ENCODE results near the gene SSR4. TPM values are rescaled to one million over a fixed set of nuclear protein-coding genes. Genes with fewer than 3 reads are reported as not detected.
"Not testable (repeated sequence)": the region's sequence is repeated elsewhere in the genome, so short reads cannot be mapped to it uniquely, and the experiment has no call there.

The SSR4 gene
- total RNA-seq (100 to 1,000 TPM; 182 TPM), polyA plus RNA-seq (100 to 1,000 TPM; 401 to 633 TPM)
- long read RNA-seq, donor 1, transcript SSR4-203 (6 exons, 643 nt) = major isoform, 39 of 56 reads
- long read RNA-seq, donor 1, partial matches to known transcripts = 4 of 56 reads
- long read RNA-seq, donor 1, other reads (novel, unspliced or antisense) = 7 of 56 reads
- long read RNA-seq, donor 2, transcript SSR4-203 (6 exons, 643 nt) = major isoform, 30 of 34 reads
- long read RNA-seq, donor 2, partial matches to known transcripts = 2 of 34 reads
- long read RNA-seq, donor 2, other reads (novel, unspliced or antisense) = 1 of 34 reads

DNA sequence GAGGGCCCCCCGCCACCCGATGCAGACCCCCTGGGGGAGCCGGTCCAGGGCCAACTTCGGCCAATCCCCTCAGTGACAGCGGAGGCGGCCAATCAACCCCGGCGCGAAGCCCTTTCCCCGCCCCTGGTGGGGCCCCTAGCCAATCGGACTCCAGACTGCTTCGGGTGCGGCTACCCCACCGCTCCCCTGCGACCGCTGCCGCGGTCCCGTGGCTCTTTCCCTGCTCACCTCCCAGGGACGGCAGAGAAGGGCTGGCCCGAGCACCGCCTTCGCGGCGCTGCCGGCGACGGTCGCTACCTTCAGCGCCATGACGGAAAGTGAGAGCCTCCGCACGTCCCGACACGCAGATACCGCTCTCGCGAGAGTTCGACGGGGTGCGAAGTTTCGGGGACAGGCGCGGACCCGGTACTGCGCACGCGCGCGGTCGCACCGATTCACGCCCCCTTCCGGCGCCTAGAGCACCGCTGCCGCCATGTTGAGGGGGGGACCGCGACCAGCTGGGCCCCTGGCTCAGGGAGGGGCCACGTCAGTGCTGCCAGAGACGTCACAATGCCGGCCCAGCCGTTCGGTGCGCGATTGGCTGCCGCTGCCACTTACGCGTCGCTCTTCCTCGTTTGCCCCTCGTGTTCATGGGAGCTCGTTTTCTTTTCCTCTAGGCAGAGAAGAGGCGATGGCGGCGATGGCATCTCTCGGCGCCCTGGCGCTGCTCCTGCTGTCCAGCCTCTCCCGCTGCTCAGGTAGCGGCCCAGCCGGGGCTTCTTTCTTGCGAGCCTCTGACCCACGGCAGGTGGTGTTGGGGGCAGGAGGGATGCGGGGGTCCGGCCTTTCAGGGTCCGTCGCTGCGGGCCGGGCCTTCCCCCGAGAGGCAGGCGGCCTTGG lies at the start of gene SSR4, which contains the start of gene IDH3G:
Gene SSR4 (plus strand): TSS at position 651 of the 879 bp plus-strand sequence. CDS start 20 bp downstream, at position 671.
Gene IDH3G (minus strand): TSS at position 358 of the 879 bp plus-strand sequence. CDS start 49 bp downstream, at position 309.
- Histone ChIP-seq H3K9me3 (ENCODE audit: control insufficient read depth, low read length) (no peaks in the 10 kb centered on the region), H3K4me1 (ENCODE audit: control insufficient read depth in 1 of 2, insufficient read depth in 2 of 2, low read length in 2 of 2) (no peaks in the 10 kb centered on the region), H3K4me3 (ENCODE audit: low read length in 2 of 2) (peak within 1 kb of the TSS; percentile 20 to 50), H3K27me3 (ENCODE audit: control insufficient read depth in 1 of 2, insufficient read depth in 2 of 2, low read length in 1 of 2) (no peaks in the 10 kb centered on the region), H3K36me3 (ENCODE audit: control insufficient read depth in 1 of 2, insufficient read depth in 2 of 2, low read length in 1 of 2) (peaks cover 0 to 3% of the 10 kb centered on the region in 2 donors), H3K27ac (ENCODE audit: low read depth in 1 of 2, low read length in 2 of 2) (peak within 1 kb of the TSS in 1 of 2 donors; percentile 83)
- ATAC-seq (ENCODE audit: low FRiP score) (peak; percentile 94), DNase-seq (peak; percentile 94 to 98)
- intact Hi-C loops (cut with DNase I) = no loop called here
- 0 to 27% methylated on average over 92 of the region's 92 CpGs for WGBS, 2 donors

GRCh38 chrX:153745067-153745433 lies 49.4 kb upstream of the SSR4 start:
- intact Hi-C loops (cut with DNase I); ATAC-seq (ENCODE audit: low FRiP score); H3K27ac ChIP-seq (ENCODE audit: low read depth in 1 of 2, low read length in 2 of 2); H3K9me3 ChIP-seq (ENCODE audit: control insufficient read depth, low read length); H3K36me3 ChIP-seq (ENCODE audit: control insufficient read depth in 1 of 2, insufficient read depth in 2 of 2, low read length in 1 of 2); H3K27me3 ChIP-seq (ENCODE audit: control insufficient read depth in 1 of 2, insufficient read depth in 2 of 2, low read length in 1 of 2); H3K4me1 ChIP-seq (ENCODE audit: control insufficient read depth in 1 of 2, insufficient read depth in 2 of 2, low read length in 2 of 2); DNase-seq; H3K4me3 ChIP-seq (ENCODE audit: low read length in 2 of 2): not testable (repeated sequence)
- WGBS, 2 donors = 25 to 58% methylated on average over 12 of the region's 12 CpGs

GRCh38 chrX:153746359-153746758 lies 48.1 kb upstream of the SSR4 start:
- Histone ChIP-seq H3K27ac (ENCODE audit: low read depth in 1 of 2, low read length in 2 of 2) (no peak overlapping the region), H3K27me3 (ENCODE audit: control insufficient read depth in 1 of 2, insufficient read depth in 2 of 2, low read length in 1 of 2) (no peaks in the 10 kb centered on the region), H3K4me3 (ENCODE audit: low read length in 2 of 2) (no peak overlapping the region), H3K4me1 (ENCODE audit: control insufficient read depth in 1 of 2, insufficient read depth in 2 of 2, low read length in 2 of 2) (no peaks in the 10 kb centered on the region), H3K9me3 (ENCODE audit: control insufficient read depth, low read length) (no peaks in the 10 kb centered on the region), H3K36me3 (ENCODE audit: control insufficient read depth in 1 of 2, insufficient read depth in 2 of 2, low read length in 1 of 2) (no peaks in the 10 kb centered on the region)
- DNase-seq (no peak), ATAC-seq (ENCODE audit: low FRiP score) (no peak)
- intact Hi-C loops (cut with DNase I) = no loop called here
- 73 to 75% methylated on average over 3 of the region's 3 CpGs for WGBS, 2 donors

DNA sequence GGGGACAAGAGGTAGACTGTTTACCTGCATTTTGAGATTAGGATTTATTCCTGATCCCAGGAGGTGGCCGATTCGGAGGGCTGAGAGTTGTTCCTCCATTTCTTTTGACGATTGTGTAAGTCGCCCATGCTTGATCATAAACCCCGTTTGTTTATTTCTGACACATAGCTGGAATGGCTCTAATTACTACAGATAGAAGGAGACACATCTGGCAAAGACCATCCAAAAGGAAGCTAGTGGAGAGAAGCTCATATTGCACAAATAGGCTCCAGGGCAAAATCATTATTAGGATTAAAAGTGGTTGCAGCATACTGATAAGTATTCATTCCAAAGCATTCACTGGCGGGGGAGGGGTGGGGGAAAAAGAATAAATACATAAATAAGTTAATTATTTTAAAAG lies 47.5 kb upstream of the SSR4 start:
- WGBS, 2 donors = 76 to 81% methylated on average over 6 of the region's 6 CpGs
- H3K36me3 ChIP-seq (ENCODE audit: control insufficient read depth in 1 of 2, insufficient read depth in 2 of 2, low read length in 1 of 2); ATAC-seq (ENCODE audit: low FRiP score); H3K27ac ChIP-seq (ENCODE audit: low read depth in 1 of 2, low read length in 2 of 2); H3K9me3 ChIP-seq (ENCODE audit: control insufficient read depth, low read length); H3K4me3 ChIP-seq (ENCODE audit: low read length in 2 of 2); intact Hi-C loops (cut with DNase I); DNase-seq; H3K4me1 ChIP-seq (ENCODE audit: control insufficient read depth in 1 of 2, insufficient read depth in 2 of 2, low read length in 2 of 2); H3K27me3 ChIP-seq (ENCODE audit: control insufficient read depth in 1 of 2, insufficient read depth in 2 of 2, low read length in 1 of 2): not testable (repeated sequence)

DNA sequence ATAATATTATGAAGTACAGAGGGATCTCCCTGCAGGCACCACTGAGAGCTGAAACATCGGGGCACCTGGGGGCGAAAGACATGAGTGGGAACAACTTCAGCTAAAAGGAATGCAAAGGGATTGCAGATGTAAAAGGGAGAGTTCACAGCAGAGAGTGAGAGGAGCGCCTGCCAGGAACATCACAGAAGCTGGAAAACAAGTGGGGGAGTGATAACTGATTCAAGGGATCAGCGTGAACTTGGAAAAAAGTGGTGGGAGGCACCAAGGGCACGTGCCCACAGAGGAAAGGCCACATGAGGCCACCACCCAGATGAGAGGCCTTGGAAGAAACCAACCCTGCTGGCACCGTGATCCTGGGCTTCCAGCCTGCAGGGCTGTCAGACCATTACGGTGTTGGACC lies 45.5 kb upstream of the SSR4 start:
- ATAC-seq (ENCODE audit: low FRiP score); H3K4me3 ChIP-seq (ENCODE audit: low read length in 2 of 2); intact Hi-C loops (cut with DNase I); H3K4me1 ChIP-seq (ENCODE audit: control insufficient read depth in 1 of 2, insufficient read depth in 2 of 2, low read length in 2 of 2); H3K27me3 ChIP-seq (ENCODE audit: control insufficient read depth in 1 of 2, insufficient read depth in 2 of 2, low read length in 1 of 2); H3K9me3 ChIP-seq (ENCODE audit: control insufficient read depth, low read length); H3K27ac ChIP-seq (ENCODE audit: low read depth in 1 of 2, low read length in 2 of 2); H3K36me3 ChIP-seq (ENCODE audit: control insufficient read depth in 1 of 2, insufficient read depth in 2 of 2, low read length in 1 of 2); DNase-seq: not testable (repeated sequence)
- WGBS, 2 donors = 87 to 93% methylated on average over 7 of the region's 7 CpGs

DNA sequence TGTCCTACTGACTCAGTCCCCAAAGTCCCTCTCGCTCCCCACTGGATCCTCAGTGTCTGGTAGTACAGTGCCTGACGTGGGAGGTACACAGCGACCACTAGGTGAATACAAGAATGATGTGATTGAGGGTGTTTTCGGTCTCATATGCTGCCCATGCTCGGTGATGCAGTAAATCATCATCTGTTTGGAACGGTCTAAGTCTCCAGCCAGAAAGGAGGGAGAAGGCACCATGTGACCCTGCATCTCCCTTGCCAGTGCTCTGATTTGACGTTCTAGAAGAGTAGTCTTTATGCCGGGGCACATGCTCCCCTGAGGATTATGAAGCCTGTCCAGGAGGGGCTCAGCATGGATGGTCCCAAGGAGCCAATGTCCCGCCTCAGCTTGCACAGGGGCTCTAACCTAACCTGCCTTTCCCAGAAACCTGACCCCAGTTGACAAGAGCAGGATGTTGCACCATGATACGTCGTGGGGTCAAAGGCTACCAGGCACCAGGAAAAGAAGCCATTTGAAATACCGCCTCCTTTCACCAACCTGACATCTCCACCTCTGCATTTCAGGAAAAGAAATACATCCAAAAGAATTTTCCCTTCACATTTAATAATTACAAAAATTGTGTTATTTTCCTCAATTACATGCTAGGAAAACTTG lies 44.2 kb upstream of the SSR4 start:
- Histone ChIP-seq H3K4me1 (ENCODE audit: control insufficient read depth in 1 of 2, insufficient read depth in 2 of 2, low read length in 2 of 2) (no peaks in the 10 kb centered on the region), H3K36me3 (ENCODE audit: control insufficient read depth in 1 of 2, insufficient read depth in 2 of 2, low read length in 1 of 2) (no peaks in the 10 kb centered on the region), H3K4me3 (ENCODE audit: low read length in 2 of 2) (no peak overlapping the region), H3K9me3 (ENCODE audit: control insufficient read depth, low read length) (no peaks in the 10 kb centered on the region), H3K27me3 (ENCODE audit: control insufficient read depth in 1 of 2, insufficient read depth in 2 of 2, low read length in 1 of 2) (no peaks in the 10 kb centered on the region), H3K27ac (ENCODE audit: low read depth in 1 of 2, low read length in 2 of 2) (no peak overlapping the region)
- intact Hi-C loops (cut with DNase I) = no loop called here
- 69 to 76% methylated on average over 12 of the region's 12 CpGs for WGBS, 2 donors
- no peak for DNase-seq
- no peak for ATAC-seq (ENCODE audit: low FRiP score)

- no peak for ATAC-seq (ENCODE audit: low FRiP score)
- Histone ChIP-seq H3K4me3 (ENCODE audit: low read length in 2 of 2) (no peak overlapping the region), H3K27me3 (ENCODE audit: control insufficient read depth in 1 of 2, insufficient read depth in 2 of 2, low read length in 1 of 2) (no peaks in the 10 kb centered on the region), H3K9me3 (ENCODE audit: control insufficient read depth, low read length) (no peaks in the 10 kb centered on the region), H3K36me3 (ENCODE audit: control insufficient read depth in 1 of 2, insufficient read depth in 2 of 2, low read length in 1 of 2) (no peaks in the 10 kb centered on the region), H3K4me1 (ENCODE audit: control insufficient read depth in 1 of 2, insufficient read depth in 2 of 2, low read length in 2 of 2) (no peaks in the 10 kb centered on the region), H3K27ac (ENCODE audit: low read depth in 1 of 2, low read length in 2 of 2) (no peak overlapping the region)
- intact Hi-C loops (cut with DNase I) = no loop called here
- DNase-seq = no peak
- 89 to 91% methylated on average over 1 of the region's 1 CpG for WGBS, 2 donors
Measured at GRCh38 chrX:153755136-153755535, 39.3 kb upstream of the SSR4 start.

- Histone ChIP-seq H3K4me1 (ENCODE audit: control insufficient read depth in 1 of 2, insufficient read depth in 2 of 2, low read length in 2 of 2) (no peaks in the 10 kb centered on the region), H3K4me3 (ENCODE audit: low read length in 2 of 2) (no peak overlapping the region), H3K36me3 (ENCODE audit: control insufficient read depth in 1 of 2, insufficient read depth in 2 of 2, low read length in 1 of 2) (no peaks in the 10 kb centered on the region), H3K27me3 (ENCODE audit: control insufficient read depth in 1 of 2, insufficient read depth in 2 of 2, low read length in 1 of 2) (no peaks in the 10 kb centered on the region), H3K27ac (ENCODE audit: low read depth in 1 of 2, low read length in 2 of 2) (no peak overlapping the region), H3K9me3 (ENCODE audit: control insufficient read depth, low read length) (no peaks in the 10 kb centered on the region)
- DNase-seq (no peak), ATAC-seq (ENCODE audit: low FRiP score) (no peak)
- 82 to 88% methylated on average over 15 of the region's 15 CpGs for WGBS, 2 donors
- intact Hi-C loops (cut with DNase I) = loop anchor here in 1 of 2 donors (5.0 kb wide), 2 partner anchors 175 to 190 kb away; partner anchors contain the start of gene NAA10
Measured at GRCh38 chrX:153761863-153762262, 32.6 kb upstream of the SSR4 start.

Measured in aorta (tissue), 5 donors.